CD14-positive monocyte (primary cell): ENCODE measurements around the gene VPS26B. TPM values are rescaled to one million over a fixed set of nuclear protein-coding genes. Genes with fewer than 3 reads are reported as not detected.
A peak's percentile ranks its signal among the peaks of the same experiment; 100 is the strongest.

Experiments used
- DNase-seq, 3 donors: peaks; one replicate each; pipeline ENCODE4 v3.0.0-alpha.2; 2011 to 2022
- H2AFZ ChIP-seq: 2 replicates; pipeline ENCODE4 v1.6.0; 2012; ENCODE audit warnings: mild to moderate bottlenecking, low read depth, low read length, inconsistent platforms; ENCODE audit not compliant: insufficient read depth, poor library complexity, severe bottlenecking
- H3K27ac ChIP-seq, 2 donors: 1 replicate in 1 of 2; 2 replicates in 1 of 2; pipeline ENCODE4 v1.5.1; 2012 to 2013; ENCODE audit warnings: low read length in 2 of 2, control low read depth in 1 of 2, inconsistent platforms in 1 of 2, low read depth in 1 of 2, mild to moderate bottlenecking in 1 of 2
- H3K27me3 ChIP-seq, 2 donors: one replicate each; pipeline versions ENCODE4 v1.6.0 to v1.6.1; 2011 to 2013; ENCODE audit warnings: low read length in 2 of 2; ENCODE audit not compliant: control insufficient read depth in 2 of 2, insufficient read depth in 2 of 2
- H3K36me3 ChIP-seq, 2 donors: replicated peaks in 1 of 2; 1 replicate in 1 of 2; 2 replicates in 1 of 2; pipeline versions ENCODE4 v1.5.1 to v1.6.1; 2012 to 2013; ENCODE audit warnings: low read length in 2 of 2, control low read depth in 1 of 2, inconsistent platforms in 1 of 2, mild to moderate bottlenecking in 1 of 2; ENCODE audit not compliant: insufficient read depth in 2 of 2, control insufficient read depth in 1 of 2
- H3K4me1 ChIP-seq, 2 donors: 1 replicate in 1 of 2; 2 replicates in 1 of 2; pipeline versions ENCODE4 v1.5.1 to v1.6.1; 2012 to 2013; ENCODE audit warnings: low read length in 2 of 2, control low read depth in 1 of 2, inconsistent platforms in 1 of 2, mild to moderate bottlenecking in 1 of 2, moderate library complexity in 1 of 2; ENCODE audit not compliant: insufficient read depth in 2 of 2, control insufficient read depth in 1 of 2
- H3K4me2 ChIP-seq: replicated peaks from 2 replicates; pipeline ENCODE3; 2012; ENCODE audit warnings: low read length, moderate library complexity, mild to moderate bottlenecking; ENCODE audit not compliant: poor library complexity, severe bottlenecking; ENCODE audit errors: extremely low read depth
- H3K4me3 ChIP-seq, 3 experiments: fragments of 200-600 bp in 1 of 3; sonication (generic) in 1 of 3; replicated peaks in 1 of 3; 1 replicate in 2 of 3; 2 replicates in 1 of 3; pipeline ENCODE4 v1.5.1; 2011 to 2013; ENCODE audit warnings: low read length in 3 of 3, mild to moderate bottlenecking in 3 of 3, control low read depth in 2 of 3, low read depth in 2 of 3, inconsistent platforms in 1 of 3, moderate library complexity in 1 of 3
- H3K79me2 ChIP-seq: 2 replicates; pipeline ENCODE4 v1.6.0; 2012; ENCODE audit warnings: mild to moderate bottlenecking, control low read depth, inconsistent platforms, low read length, moderate library complexity; ENCODE audit not compliant: insufficient read depth
- H3K9ac ChIP-seq: 2 replicates; pipeline ENCODE4 v1.6.0; 2017; ENCODE audit warnings: low read length, mild to moderate bottlenecking; ENCODE audit not compliant: insufficient read depth, poor library complexity, severe bottlenecking
- H3K9me3 ChIP-seq, 2 donors: replicated peaks in 1 of 2; 1 replicate in 1 of 2; 2 replicates in 1 of 2; pipeline versions ENCODE4 v1.5.1 to v1.6.1; 2012 to 2013; ENCODE audit warnings: low read length in 2 of 2, control low read depth in 1 of 2; ENCODE audit not compliant: control insufficient read depth in 1 of 2, insufficient read depth in 1 of 2
- H4K20me1 ChIP-seq: 2 replicates; pipeline ENCODE4 v1.6.0; 2012; ENCODE audit warnings: mild to moderate bottlenecking, low read length, control low read depth, moderate library complexity; ENCODE audit not compliant: insufficient read depth
- H3K27ac Mint-ChIP-seq, 7 donors: one replicate each; pipeline ENCODE4 v1.8.0; 2020; ENCODE audit warnings: mild to moderate bottlenecking in 7 of 7, mixed read lengths in 7 of 7, moderate library complexity in 6 of 7, inconsistent platforms in 2 of 7
- H3K27me3 Mint-ChIP-seq, 3 donors: one replicate each; pipeline ENCODE4 v1.8.0; 2021 to 2022; ENCODE audit warnings: low read depth in 3 of 3, mild to moderate bottlenecking in 3 of 3, mixed read lengths in 3 of 3, moderate library complexity in 3 of 3, inconsistent platforms in 1 of 3
- H3K36me3 Mint-ChIP-seq, 2 donors: one replicate each; pipeline ENCODE4 v1.8.0; 2020; ENCODE audit warnings: mixed read lengths in 2 of 2, inconsistent platforms in 1 of 2, mild to moderate bottlenecking in 1 of 2
- H3K4me1 Mint-ChIP-seq: one replicate; pipeline ENCODE4 v1.8.0; 2020; ENCODE audit warnings: mild to moderate bottlenecking, mixed read lengths
- H3K4me3 Mint-ChIP-seq, 2 donors: one replicate each; pipeline ENCODE4 v1.8.0; 2020; ENCODE audit warnings: mild to moderate bottlenecking in 2 of 2, mixed read lengths in 2 of 2, moderate library complexity in 1 of 2
- H3K9me3 Mint-ChIP-seq, 7 donors: one replicate each; pipeline ENCODE4 v1.8.0; 2020 to 2022; ENCODE audit warnings: mixed read lengths in 7 of 7, mild to moderate bottlenecking in 6 of 7, moderate library complexity in 6 of 7, inconsistent platforms in 2 of 7
- CTCF ChIP-seq: fragments of 200-600 bp; IDR thresholded peaks from one replicate; pipeline ENCODE4 v1.8.0; 2022; ENCODE audit warnings: antibody characterized with exemption, mild to moderate bottlenecking
- WGBS: methylation state at CpG from one replicate; pipeline ENCODE4 v1.1.5; 2013; ENCODE audit warnings: missing lambda C conversion rate; ENCODE audit not compliant: insufficient coverage; 5-methylcytosine and 5-hydroxymethylcytosine counted together
- intact Hi-C, 2 donors: fragments of 100-400 bp; cut with micrococcal nuclease; formaldehyde crosslinking; loops; one replicate each; pipeline versions ENCODE4 v1.15.0 to v1.15.1; 2023
- polyA plus RNA-seq, 3 donors: library from polyadenylated mRNA; depleted of rRNA in 1 of 3; unstranded in 2 of 3; stranded (reverse) in 1 of 3; fragments of 300-500 nt in 2 of 3; fragments of >200 nt in 1 of 3; fragmentation: Illumina TruSeq in 2 of 3; gene quantifications; 1 replicate in 2 of 3; 2 replicates in 1 of 3; pipeline ENCODE4 v1.2.3, GENCODE V29; 2012 to 2021

VPS26B gene
- polyA plus RNA-seq, 3 donors: 30.4 to 38.4 (median 34.3) TPM

GRCh38 chr11:134250675-134251074, 26.2 kb downstream of the VPS26B start:
- H3K27ac Mint-ChIP-seq: no peak overlapping the region
- Histone ChIP-seq H3K36me3 (peaks cover 35 to 48% of the 10 kb centered on the region in 2 donors), H3K4me3 (no peak overlapping the region), H3K27ac (no peak overlapping the region), H3K9me3 (no peaks in the 10 kb centered on the region), H3K9ac (no peak overlapping the region), H3K4me1 (peaks cover 33 to 37% of the 10 kb centered on the region in 2 donors), H2AFZ (no peak overlapping the region), H4K20me1 (no peaks in the 10 kb centered on the region), H3K27me3 (no peaks in the 10 kb centered on the region), H3K4me2 (no peak overlapping the region), H3K79me2 (peaks cover 17% of the 10 kb centered on the region)
- H3K9me3 Mint-ChIP-seq: no peaks in the 10 kb centered on the region
- WGBS: 83% methylated on average over 2 of the region's 2 CpGs
- H3K36me3 Mint-ChIP-seq: peaks cover 40 to 44% of the 10 kb centered on the region in 2 donors
- no peak for DNase-seq
- H3K27me3 Mint-ChIP-seq: peaks cover 0 to 3% (median 0%) of the 10 kb centered on the region in 3 donors
- H3K4me3 Mint-ChIP-seq: no peak overlapping the region
- intact Hi-C loops: loop anchor here in 1 of 2 donors (5.0 kb wide), 1 partner anchor 33 kb away; no protein-coding TSS in a partner anchor
- TF ChIP-seq CTCF: no peak
- H3K4me1 Mint-ChIP-seq: peaks cover 32% of the 10 kb centered on the region

GRCh38 chr11:134252346-134253187, 28.1 kb downstream of the VPS26B start:
- H3K27ac Mint-ChIP-seq: peak overlapping the region; percentile 16 to 87 (median 70)
- H2AFZ ChIP-seq: peak overlapping the region; percentile 98

More at GRCh38 chr11:134252346-134253187, 28.1 kb downstream of the VPS26B start:
- H3K4me3 Mint-ChIP-seq: peak overlapping the region; percentile 95 to 96
- no peaks in the 10 kb centered on the region for H4K20me1 ChIP-seq
- peaks cover 17 to 38% of the 10 kb centered on the region in 2 donors for H3K36me3 ChIP-seq
- H3K27me3 Mint-ChIP-seq: peaks cover 0 to 3% (median 0%) of the 10 kb centered on the region in 3 donors
- no peaks in the 10 kb centered on the region for H3K9me3 ChIP-seq
- peaks cover 33 to 37% of the 10 kb centered on the region in 2 donors for H3K4me1 ChIP-seq
- peak overlapping the region; percentile 86 for H3K4me2 ChIP-seq
- H3K9ac ChIP-seq: peak overlapping the region; percentile 76
- no peak for TF ChIP-seq CTCF
- H3K36me3 Mint-ChIP-seq: peaks cover 30 to 37% of the 10 kb centered on the region in 2 donors
- no peaks in the 10 kb centered on the region for H3K9me3 Mint-ChIP-seq
- peak overlapping the region; percentile 68 to 97 (median 96) for H3K4me3 ChIP-seq
- H3K4me1 Mint-ChIP-seq: peaks cover 33% of the 10 kb centered on the region
- peaks cover 17% of the 10 kb centered on the region for H3K79me2 ChIP-seq
- peak overlapping the region in 1 of 2 donors; percentile 62 for H3K27ac ChIP-seq
- no peaks in the 10 kb centered on the region for H3K27me3 ChIP-seq
- WGBS: 8% methylated on average over 15 of the region's 27 CpGs
- no peak for DNase-seq
- intact Hi-C loops: loop anchor here in 1 of 2 donors (5.0 kb wide), 1 partner anchor 35 kb away; no protein-coding TSS in a partner anchor
